ENCODE measurements around the gene CFAP410.

The CFAP410 gene

DNA sequence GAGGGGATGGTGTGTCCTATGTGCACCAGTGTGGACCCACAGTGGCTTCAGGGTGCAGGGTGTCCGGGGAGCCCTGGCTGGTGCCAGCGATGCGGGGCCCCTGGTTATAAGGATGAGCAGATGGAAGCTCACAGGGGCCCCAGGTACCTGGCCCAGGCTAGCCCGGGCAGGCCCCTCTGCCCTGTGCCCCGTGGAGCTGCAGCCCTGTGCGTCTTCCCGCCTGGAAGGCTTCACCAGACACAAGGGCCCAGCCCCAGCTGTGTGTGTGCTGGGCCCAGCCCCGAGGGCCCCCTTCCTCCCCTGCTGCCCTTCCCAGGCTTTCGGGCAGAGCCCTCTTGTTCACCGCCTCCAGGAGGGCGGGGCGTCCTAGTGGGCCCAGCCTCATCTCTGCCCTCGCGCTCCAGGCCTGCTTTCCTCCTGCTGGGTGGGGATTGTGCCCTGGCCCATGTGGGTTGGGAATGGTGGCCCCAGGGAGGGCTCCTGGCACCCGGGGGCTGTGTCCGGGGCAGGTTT is 23.4 kb downstream of the CFAP410 start:
- TF ChIP-seq, protein P1, sequence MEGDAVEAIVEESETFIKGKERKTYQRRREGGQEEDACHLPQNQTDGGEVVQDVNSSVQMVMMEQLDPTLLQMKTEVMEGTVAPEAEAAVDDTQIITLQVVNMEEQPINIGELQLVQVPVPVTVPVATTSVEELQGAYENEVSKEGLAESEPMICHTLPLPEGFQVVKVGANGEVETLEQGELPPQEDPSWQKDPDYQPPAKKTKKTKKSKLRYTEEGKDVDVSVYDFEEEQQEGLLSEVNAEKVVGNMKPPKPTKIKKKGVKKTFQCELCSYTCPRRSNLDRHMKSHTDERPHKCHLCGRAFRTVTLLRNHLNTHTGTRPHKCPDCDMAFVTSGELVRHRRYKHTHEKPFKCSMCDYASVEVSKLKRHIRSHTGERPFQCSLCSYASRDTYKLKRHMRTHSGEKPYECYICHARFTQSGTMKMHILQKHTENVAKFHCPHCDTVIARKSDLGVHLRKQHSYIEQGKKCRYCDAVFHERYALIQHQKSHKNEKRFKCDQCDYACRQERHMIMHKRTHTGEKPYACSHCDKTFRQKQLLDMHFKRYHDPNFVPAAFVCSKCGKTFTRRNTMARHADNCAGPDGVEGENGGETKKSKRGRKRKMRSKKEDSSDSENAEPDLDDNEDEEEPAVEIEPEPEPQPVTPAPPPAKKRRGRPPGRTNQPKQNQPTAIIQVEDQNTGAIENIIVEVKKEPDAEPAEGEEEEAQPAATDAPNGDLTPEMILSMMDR (IDR thresholded peaks at IDR 0.05; ENCODE audit: insufficient read depth, low read depth, low read length, missing control alignments): no peak
- DNase-seq (ENCODE audit: low read depth): no peak
- H3K4me3 ChIP-seq (ENCODE audit: low read depth, low read length): no peak overlapping the region

DNA sequence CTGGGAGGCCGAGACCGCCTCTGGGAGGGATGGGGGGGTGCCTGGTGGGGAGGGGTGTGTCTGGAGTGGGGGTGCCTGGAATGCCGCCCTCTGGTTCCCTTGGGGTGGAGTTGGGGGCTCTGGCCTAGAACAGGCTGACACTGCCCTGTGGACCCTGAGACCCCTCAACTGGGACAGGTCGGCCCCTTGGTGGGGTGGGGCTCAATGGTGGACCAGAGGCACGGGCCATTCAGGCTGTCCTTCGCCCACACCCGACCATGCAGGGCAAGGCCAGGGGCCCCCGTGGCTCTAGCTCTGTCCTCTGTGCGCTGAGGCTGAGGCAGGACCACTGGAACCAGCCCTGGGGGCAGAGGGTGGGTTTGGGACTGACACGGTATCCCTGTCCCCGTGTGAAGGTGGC is 24.6 kb downstream of the CFAP410 start:
- no peak for DNase-seq (ENCODE audit: low read depth)
- TF ChIP-seq, protein P1 (IDR thresholded peaks at IDR 0.05; ENCODE audit: insufficient read depth, low read depth, low read length, missing control alignments): no peak
- H3K4me3 ChIP-seq (ENCODE audit: low read depth, low read length): no peak overlapping the region

DNA sequence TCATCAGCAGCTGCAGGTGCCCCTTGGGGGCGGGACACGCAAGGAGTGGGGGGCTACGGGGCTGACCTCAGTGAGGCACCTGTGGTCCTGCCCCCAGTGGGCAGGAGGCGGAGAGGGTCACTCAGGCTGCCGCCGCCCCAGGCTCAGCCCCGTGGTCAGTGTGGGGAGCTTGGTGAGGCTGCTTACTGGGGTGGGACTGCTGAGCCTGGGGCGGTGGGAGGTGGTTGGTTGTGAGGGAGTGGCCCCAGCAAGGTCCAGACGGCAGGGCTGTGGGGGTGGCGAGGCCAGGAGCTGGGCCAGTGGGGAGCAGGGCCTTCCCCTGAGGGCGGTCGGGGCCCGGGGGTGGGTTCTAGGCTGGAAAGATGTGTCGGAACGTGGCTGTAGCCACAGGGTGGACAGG is 25.1 kb downstream of the CFAP410 start:
- no peak overlapping the region for H3K4me3 ChIP-seq (ENCODE audit: low read depth, low read length)
- TF ChIP-seq, protein P1 (IDR thresholded peaks at IDR 0.05; ENCODE audit: insufficient read depth, low read depth, low read length, missing control alignments): no peak
- DNase-seq (ENCODE audit: low read depth): no peak

DNA sequence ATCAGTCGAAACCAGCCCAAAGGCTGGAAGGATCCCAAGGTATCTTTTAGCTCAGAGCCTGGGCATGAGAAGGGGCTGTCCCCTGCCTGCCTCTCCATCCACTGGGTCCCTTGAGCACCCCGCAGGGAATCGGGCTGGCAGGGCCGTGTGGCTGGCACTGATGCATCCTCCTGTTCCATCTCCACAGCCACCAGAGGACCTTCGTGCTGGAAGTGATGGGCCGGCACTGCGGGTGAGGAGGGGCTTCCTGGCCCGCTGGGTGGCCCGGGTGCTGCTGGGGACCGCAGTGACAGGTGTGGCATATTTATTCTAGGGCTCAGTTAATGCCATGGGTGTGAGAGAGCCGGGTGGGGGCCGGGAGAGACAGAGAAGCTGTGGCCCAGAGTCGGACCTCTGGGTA is 25.7 kb downstream of the CFAP410 start:
- TF ChIP-seq, protein P1 (IDR thresholded peaks at IDR 0.05; ENCODE audit: insufficient read depth, low read depth, low read length, missing control alignments): no peak
- DNase-seq (ENCODE audit: low read depth): no peak
- no peak overlapping the region for H3K4me3 ChIP-seq (ENCODE audit: low read depth, low read length)

DNA sequence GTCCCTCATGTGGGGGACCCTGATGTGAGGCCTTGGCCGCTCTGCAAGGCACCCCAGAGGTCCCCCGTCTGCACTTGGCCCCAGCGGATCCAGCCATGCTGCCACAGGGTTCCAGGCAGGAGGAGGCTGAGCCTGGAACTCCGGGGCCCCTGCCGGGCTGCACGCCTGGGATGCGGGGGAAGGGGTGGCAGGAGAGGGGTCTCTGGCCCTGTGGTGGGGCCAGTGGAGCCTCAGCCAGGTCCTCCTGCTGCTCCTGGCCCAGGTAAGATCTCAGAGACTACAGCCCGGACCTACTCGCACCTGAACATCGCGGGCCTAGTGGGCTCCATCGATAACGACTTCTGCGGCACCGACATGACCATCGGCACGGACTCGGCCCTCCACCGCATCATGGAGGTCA is 26.5 kb downstream of the CFAP410 start:
- H3K4me3 ChIP-seq (ENCODE audit: low read depth, low read length): no peak overlapping the region
- TF ChIP-seq, protein P1 (IDR thresholded peaks at IDR 0.05; ENCODE audit: insufficient read depth, low read depth, low read length, missing control alignments): no peak
- no peak for DNase-seq (ENCODE audit: low read depth)

DNA sequence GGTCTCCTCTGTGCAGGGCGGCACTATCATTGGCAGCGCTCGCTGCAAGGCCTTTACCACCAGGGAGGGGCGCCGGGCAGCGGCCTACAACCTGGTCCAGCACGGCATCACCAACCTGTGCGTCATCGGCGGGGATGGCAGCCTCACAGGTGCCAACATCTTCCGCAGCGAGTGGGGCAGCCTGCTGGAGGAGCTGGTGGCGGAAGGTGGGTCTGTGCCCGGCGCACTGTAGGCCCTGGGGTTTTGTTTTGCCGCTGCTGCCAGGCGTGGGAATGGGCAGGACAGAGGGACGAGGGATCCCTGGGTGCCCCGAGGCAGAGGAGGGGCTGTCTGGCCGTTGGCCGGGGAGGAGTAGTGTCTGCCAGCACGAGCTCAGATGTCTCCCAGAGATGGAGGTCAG is 27.1 kb downstream of the CFAP410 start:
- DNase-seq (ENCODE audit: low read depth): no peak
- H3K4me3 ChIP-seq (ENCODE audit: low read depth, low read length): no peak overlapping the region
- TF ChIP-seq, protein P1 (IDR thresholded peaks at IDR 0.05; ENCODE audit: insufficient read depth, low read depth, low read length, missing control alignments): no peak

Data from GM12865 (cell line).